Ishikawa (cell line): ENCODE data around the gene CAMK2A.

Experiments used
- CREB1 ChIP-seq: IDR thresholded peaks from 2 replicates; pipeline ENCODE4 v1.6.1; 2012; ENCODE audit warnings: low read depth
- EGR1 ChIP-seq: IDR thresholded peaks from 2 replicates; pipeline ENCODE4 v1.6.1; 2012
- EP300 ChIP-seq: IDR thresholded peaks from 2 replicates; pipeline ENCODE4 v1.6.1; 2012; ENCODE audit warnings: borderline replicate concordance
- RAD21 ChIP-seq: IDR thresholded peaks from 2 replicates; pipeline ENCODE4 v1.6.1; 2012; ENCODE audit warnings: low read depth
- TAF1 ChIP-seq: IDR thresholded peaks from 2 replicates; pipeline ENCODE4 v1.6.1; 2012; ENCODE audit warnings: low read depth, mild to moderate bottlenecking
- TCF12 ChIP-seq: IDR thresholded peaks from 2 replicates; pipeline ENCODE4 v1.6.1; 2012; ENCODE audit warnings: low read depth
- USF1 ChIP-seq: IDR thresholded peaks from 2 replicates; pipeline ENCODE4 v1.6.1; 2012
- YY1 ChIP-seq: IDR thresholded peaks from 2 replicates; pipeline ENCODE4 v1.6.1; 2012; ENCODE audit warnings: low read depth
- TF ChIP-seq, protein P1 (sequence below): IDR thresholded peaks from 2 replicates; pipeline ENCODE4 v1.6.1; 2012; ENCODE audit warnings: low read depth, mild to moderate bottlenecking
- TF ChIP-seq, protein P2 (sequence below): IDR thresholded peaks from 2 replicates; pipeline ENCODE4 v1.6.1; 2012

DNA sequence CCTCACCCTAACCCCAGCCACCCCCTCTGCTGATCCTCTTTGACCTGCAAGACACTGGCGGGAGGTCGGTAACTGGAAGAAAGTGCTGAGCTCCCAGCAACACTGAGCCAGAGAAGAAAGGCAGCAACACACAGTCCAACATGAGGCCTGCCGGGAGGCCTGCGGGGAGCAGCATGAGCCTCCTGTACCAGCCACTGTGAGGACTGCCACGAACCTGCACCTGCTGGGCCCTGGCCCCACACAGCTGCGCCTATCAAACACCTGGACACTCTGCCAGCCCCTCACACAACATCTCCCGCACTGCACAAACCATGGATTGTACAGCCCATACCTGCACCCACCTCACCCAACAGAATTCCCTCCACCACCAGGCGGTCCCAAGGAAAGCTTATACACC is 18.3 kb downstream of the CAMK2A start:
- TF ChIP-seq, protein P1, sequence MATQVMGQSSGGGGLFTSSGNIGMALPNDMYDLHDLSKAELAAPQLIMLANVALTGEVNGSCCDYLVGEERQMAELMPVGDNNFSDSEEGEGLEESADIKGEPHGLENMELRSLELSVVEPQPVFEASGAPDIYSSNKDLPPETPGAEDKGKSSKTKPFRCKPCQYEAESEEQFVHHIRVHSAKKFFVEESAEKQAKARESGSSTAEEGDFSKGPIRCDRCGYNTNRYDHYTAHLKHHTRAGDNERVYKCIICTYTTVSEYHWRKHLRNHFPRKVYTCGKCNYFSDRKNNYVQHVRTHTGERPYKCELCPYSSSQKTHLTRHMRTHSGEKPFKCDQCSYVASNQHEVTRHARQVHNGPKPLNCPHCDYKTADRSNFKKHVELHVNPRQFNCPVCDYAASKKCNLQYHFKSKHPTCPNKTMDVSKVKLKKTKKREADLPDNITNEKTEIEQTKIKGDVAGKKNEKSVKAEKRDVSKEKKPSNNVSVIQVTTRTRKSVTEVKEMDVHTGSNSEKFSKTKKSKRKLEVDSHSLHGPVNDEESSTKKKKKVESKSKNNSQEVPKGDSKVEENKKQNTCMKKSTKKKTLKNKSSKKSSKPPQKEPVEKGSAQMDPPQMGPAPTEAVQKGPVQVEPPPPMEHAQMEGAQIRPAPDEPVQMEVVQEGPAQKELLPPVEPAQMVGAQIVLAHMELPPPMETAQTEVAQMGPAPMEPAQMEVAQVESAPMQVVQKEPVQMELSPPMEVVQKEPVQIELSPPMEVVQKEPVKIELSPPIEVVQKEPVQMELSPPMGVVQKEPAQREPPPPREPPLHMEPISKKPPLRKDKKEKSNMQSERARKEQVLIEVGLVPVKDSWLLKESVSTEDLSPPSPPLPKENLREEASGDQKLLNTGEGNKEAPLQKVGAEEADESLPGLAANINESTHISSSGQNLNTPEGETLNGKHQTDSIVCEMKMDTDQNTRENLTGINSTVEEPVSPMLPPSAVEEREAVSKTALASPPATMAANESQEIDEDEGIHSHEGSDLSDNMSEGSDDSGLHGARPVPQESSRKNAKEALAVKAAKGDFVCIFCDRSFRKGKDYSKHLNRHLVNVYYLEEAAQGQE: no peak
- no peak for TF ChIP-seq YY1
- TF ChIP-seq EGR1: no peak
- TF ChIP-seq TCF12: no peak
- TF ChIP-seq CREB1: no peak
- no peak for TF ChIP-seq RAD21
- no peak for TF ChIP-seq USF1
- TF ChIP-seq, protein P2, sequence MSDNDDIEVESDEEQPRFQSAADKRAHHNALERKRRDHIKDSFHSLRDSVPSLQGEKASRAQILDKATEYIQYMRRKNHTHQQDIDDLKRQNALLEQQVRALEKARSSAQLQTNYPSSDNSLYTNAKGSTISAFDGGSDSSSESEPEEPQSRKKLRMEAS: no peak
- no peak for TF ChIP-seq EP300
- no peak for TF ChIP-seq TAF1
